H1 (cell line): Measurements from ENCODE around the gene SPTLC3. TPM values are rescaled to one million over a fixed set of nuclear protein-coding genes. Genes with fewer than 3 reads are reported as not detected.

Experiments
- CTCF ChIA-PET: fragments of 300-600 bp; sonication (Branson Sonifier 250); formaldehyde crosslinking; loops from one replicate; lab custom pipeline; 2021; ENCODE audit not compliant: partially characterized antibody; lab: Charles Lee
- POLR2A ChIA-PET: fragments of 300-600 bp; sonication (Branson Sonifier 250); formaldehyde crosslinking; loops from one replicate; lab custom pipeline; 2021; ENCODE audit warnings: inconsistent platforms; ENCODE audit not compliant: partially characterized antibody; lab: Charles Lee
- DNase-seq, 2 experiments: peaks; one replicate each; pipeline versions ENCODE4 v3.0.0 to v3.0.0-alpha.2; 2010 to 2022; ENCODE audit warnings: low spot score in 2 of 2, low read depth in 1 of 2, mixed read lengths in 1 of 2
- FAIRE-seq: peaks from 2 replicates; lab custom pipeline; 2011; peaks lifted over from hg19 to GRCh38; lab: Jason Lieb, UNC
- H2AFZ ChIP-seq: 2 replicates; pipeline ENCODE4 v1.8.1; 2012; ENCODE audit warnings: low read length, inconsistent platforms
- H2AK5ac ChIP-seq: 2 replicates; pipeline ENCODE4 v1.6.1; 2013; ENCODE audit warnings: low read depth, low read length
- H2BK120ac ChIP-seq: replicated peaks from 2 replicates; pipeline ENCODE3; 2013; ENCODE audit warnings: low read depth, low read length, inconsistent platforms
- H2BK12ac ChIP-seq: 2 replicates; pipeline ENCODE4 v1.6.1; 2013; ENCODE audit warnings: low read depth, low read length
- H2BK15ac ChIP-seq: 2 replicates; pipeline ENCODE4 v1.6.1; 2013; ENCODE audit warnings: low read length
- H2BK20ac ChIP-seq: 2 replicates; pipeline ENCODE4 v1.6.1; 2013; ENCODE audit warnings: low read length
- H2BK5ac ChIP-seq: 2 replicates; pipeline ENCODE4 v1.6.1; 2013; ENCODE audit warnings: low read depth, low read length
- H3K14ac ChIP-seq: 2 replicates; pipeline ENCODE4 v1.6.1; 2013; ENCODE audit warnings: inconsistent platforms; ENCODE audit not compliant: insufficient read length
- H3K18ac ChIP-seq: 2 replicates; pipeline ENCODE4 v1.6.1; 2013; ENCODE audit warnings: low read length; ENCODE audit errors: extremely low read depth
- H3K23ac ChIP-seq: 2 replicates; pipeline ENCODE4 v1.6.1; 2013; ENCODE audit warnings: inconsistent platforms; ENCODE audit not compliant: insufficient read length
- H3K23me2 ChIP-seq: 2 replicates; pipeline ENCODE4 v1.6.1; 2013; ENCODE audit warnings: low read depth, low read length
- H3K27ac ChIP-seq: 2 replicates; pipeline ENCODE4 v1.6.1; 2011; ENCODE audit warnings: low read depth, low read length, inconsistent platforms
- H3K27me3 ChIP-seq, 4 experiments: replicated peaks in 1 of 4; 1 replicate in 1 of 4; 2 replicates in 3 of 4; pipeline versions ENCODE4 v1.6.1 to v1.8.1; 2011 to 2013; ENCODE audit warnings: low read length in 3 of 4, mild to moderate bottlenecking in 3 of 4, inconsistent platforms in 2 of 4, mixed read lengths in 2 of 4, moderate library complexity in 1 of 4; ENCODE audit not compliant: control insufficient read depth in 3 of 4, insufficient read depth in 3 of 4; ENCODE audit errors: extremely low read depth in 1 of 4
- H3K36me3 ChIP-seq, 4 experiments: 2 replicates each; pipeline versions ENCODE4 v1.6.1 to v1.8.1; 2011 to 2013; ENCODE audit warnings: mild to moderate bottlenecking in 4 of 4, low read length in 3 of 4, moderate library complexity in 2 of 4, control low read depth in 1 of 4, inconsistent platforms in 1 of 4; ENCODE audit not compliant: insufficient read depth in 4 of 4, control insufficient read depth in 2 of 4
- H3K4ac ChIP-seq: replicated peaks from 2 replicates; pipeline ENCODE3; 2013; ENCODE audit warnings: low read length, low read depth, mixed read lengths, inconsistent platforms; ENCODE audit not compliant: insufficient read length
- H3K4me1 ChIP-seq, 4 experiments: replicated peaks in 1 of 4; 1 replicate in 1 of 4; 2 replicates in 3 of 4; pipeline versions ENCODE4 v1.6.1 to v1.8.1; 2011 to 2013; ENCODE audit warnings: low read length in 3 of 4, inconsistent platforms in 2 of 4, mixed read lengths in 1 of 4; ENCODE audit not compliant: insufficient read depth in 4 of 4, control insufficient read depth in 3 of 4
- H3K4me2 ChIP-seq, 2 experiments: 2 replicates each; pipeline versions ENCODE4 v1.6.1 to v1.8.1; 2011 to 2013; ENCODE audit warnings: low read depth in 2 of 2, low read length in 2 of 2, control low read depth in 1 of 2, inconsistent platforms in 1 of 2, mild to moderate bottlenecking in 1 of 2; ENCODE audit not compliant: insufficient read depth in 1 of 2
- H3K4me3 ChIP-seq, 4 experiments: fragments of 200-600, 300-600 bp in 1 of 4; sonication (generic), shearing (Covaris generic), sonication (Bioruptor Twin) in 1 of 4; 2 replicates each; pipeline versions ENCODE4 v1.5.1 to v1.8.1; 2011 to 2016; ENCODE audit warnings: low read length in 4 of 4, low read depth in 3 of 4, control low read depth in 2 of 4, inconsistent platforms in 2 of 4, mild to moderate bottlenecking in 2 of 4, mixed read lengths in 1 of 4, moderate library complexity in 1 of 4; ENCODE audit not compliant: insufficient read depth in 2 of 4; ENCODE audit errors: extremely low read depth in 1 of 4
- H3K56ac ChIP-seq: replicated peaks from 2 replicates; pipeline ENCODE3; 2013; ENCODE audit warnings: low read depth, mild to moderate bottlenecking, mixed read lengths, low read length, inconsistent platforms; ENCODE audit not compliant: insufficient read length
- H3K79me1 ChIP-seq: 2 replicates; pipeline ENCODE4 v1.6.1; 2013; ENCODE audit warnings: low read depth, low read length, control low read depth
- H3K79me2 ChIP-seq, 2 experiments: 2 replicates each; pipeline versions ENCODE4 v1.6.1 to v1.8.1; 2012 to 2013; ENCODE audit warnings: low read length in 2 of 2, mild to moderate bottlenecking in 2 of 2, inconsistent platforms in 1 of 2; ENCODE audit not compliant: insufficient read depth in 2 of 2, control insufficient read depth in 1 of 2
- H3K9ac ChIP-seq, 4 experiments: replicated peaks in 1 of 4; 1 replicate in 1 of 4; 2 replicates in 3 of 4; pipeline versions ENCODE4 v1.6.1 to v1.8.1; 2011 to 2013; ENCODE audit warnings: low read depth in 3 of 4, low read length in 3 of 4, control low read depth in 2 of 4, mild to moderate bottlenecking in 2 of 4, moderate library complexity in 2 of 4, inconsistent platforms in 1 of 4; ENCODE audit errors: extremely low read depth in 1 of 4
- H3K9me3 ChIP-seq, 2 experiments: 2 replicates each; pipeline versions ENCODE4 v1.6.1 to v1.8.1; 2012 to 2013; ENCODE audit warnings: mild to moderate bottlenecking in 2 of 2, moderate library complexity in 2 of 2, control low read depth in 1 of 2, inconsistent platforms in 1 of 2, low read depth in 1 of 2, low read length in 1 of 2, mixed read lengths in 1 of 2; ENCODE audit not compliant: insufficient read depth in 2 of 2
- H4K20me1 ChIP-seq, 2 experiments: replicated peaks in 1 of 2; 2 replicates each; pipeline versions ENCODE3 to v1.8.1; 2011 to 2013; ENCODE audit warnings: inconsistent platforms in 2 of 2, low read length in 2 of 2, mild to moderate bottlenecking in 1 of 2; ENCODE audit not compliant: insufficient read depth in 2 of 2, control insufficient read depth in 1 of 2
- H4K5ac ChIP-seq: 2 replicates; pipeline ENCODE4 v1.6.1; 2013; ENCODE audit warnings: low read length, low read depth, mixed read lengths, inconsistent platforms; ENCODE audit not compliant: insufficient read length
- H4K8ac ChIP-seq: 2 replicates; pipeline ENCODE4 v1.8.0; 2013; ENCODE audit warnings: mild to moderate bottlenecking, moderate library complexity, low read length, inconsistent platforms; ENCODE audit not compliant: insufficient read depth; ENCODE audit errors: extremely low read depth
- H4K91ac ChIP-seq: replicated peaks from 2 replicates; pipeline ENCODE3; 2013; ENCODE audit warnings: low read length, mixed read lengths, inconsistent platforms; ENCODE audit not compliant: insufficient read length
- KDM4A ChIP-seq: IDR thresholded peaks from one replicate; pipeline ENCODE4 v1.7.1; 2012; ENCODE audit warnings: low read depth, mild to moderate bottlenecking, moderate library complexity, low read length, inconsistent platforms; ENCODE audit not compliant: severe bottlenecking
- SAP30 ChIP-seq: fragments of 300-600 bp; sonication (generic); IDR thresholded peaks from 2 replicates; pipeline ENCODE4 v1.7.1; 2012; ENCODE audit warnings: low read length, moderate library complexity, mild to moderate bottlenecking, inconsistent platforms; ENCODE audit not compliant: insufficient read depth, insufficient replicate concordance
- SIN3A ChIP-seq, 2 experiments: IDR thresholded peaks in 1 of 2; conservative IDR thresholded peaks in 1 of 2; 2 replicates each; pipeline ENCODE4 v1.6.1; 2011 to 2012; ENCODE audit warnings: low read length in 2 of 2, improper control_type of control experiment in 1 of 2, low read depth in 1 of 2, mild to moderate bottlenecking in 1 of 2
- SP2 ChIP-seq: IDR thresholded peaks from 2 replicates; pipeline ENCODE4 v1.6.1; 2012; ENCODE audit warnings: mild to moderate bottlenecking, low read length, inconsistent platforms
- TCF12 ChIP-seq: IDR thresholded peaks from 2 replicates; pipeline ENCODE4 v1.6.1; 2011; ENCODE audit warnings: low read depth, mild to moderate bottlenecking, low read length
- ZNF274 ChIP-seq: IDR thresholded peaks from 2 replicates; pipeline ENCODE4 v1.7.0; 2012; ENCODE audit warnings: low read length, borderline replicate concordance; ENCODE audit errors: extremely low read depth
- WGBS, 2 experiments: shearing (Covaris generic) in 1 of 2; methylation state at CpG; one replicate each; pipeline versions ENCODE4 v1.1.6 to v1.1.7; 2013 to 2015; ENCODE audit warnings: low lambda C conversion rate in 2 of 2, mixed read lengths in 2 of 2, inconsistent platforms in 1 of 2, low coverage in 1 of 2, missing lambda C conversion rate in 1 of 2; ENCODE audit not compliant: insufficient replicate concordance in 2 of 2, insufficient coverage in 1 of 2, insufficient read length in 1 of 2; ENCODE audit errors: extremely low coverage in 1 of 2, missing lambda C conversion rate in 1 of 2; 5-methylcytosine and 5-hydroxymethylcytosine counted together
- polyA plus RNA-seq, 7 experiments: library from polyadenylated mRNA; depleted of rRNA in 3 of 7; stranded (reverse) in 5 of 7; unstranded in 2 of 7; fragments of >200 nt in 5 of 7; fragments of 200-250 nt in 2 of 7; gene quantifications; 1 replicate in 5 of 7; 2 replicates in 1 of 7; 4 replicates in 1 of 7; pipeline versions ENCODE4 v1.2.1 to v1.2.3, GENCODE V29; 2011 to 2013; ENCODE audit warnings: missing spikeins in 2 of 7, mixed read lengths in 2 of 7
- total RNA-seq: library from RNA; stranded (reverse); fragmentation: NEBNext Ultra II Directional; extraction: Animal tissue kit (Norgen Biotek cat#: 25700); gene quantifications from 2 replicates; pipeline ENCODE4 v1.2.1, GENCODE V29; 2021

The SPTLC3 gene
- total and polyA plus RNA-seq, 2 of the 8 experiments (the other 6 are each of a cell fraction or from before 2014, with no cell fraction given), result 0.23 to 0.82 TPM

GRCh38 chr20:13054011-13054410, 45.2 kb downstream of the SPTLC3 start:
- H3K23ac ChIP-seq, result no peak overlapping the region
- H2BK20ac ChIP-seq, result no peak overlapping the region
- H3K27ac ChIP-seq, result no peak overlapping the region
- H3K56ac ChIP-seq, result no peak overlapping the region
- no peak overlapping the region for H3K4me3 ChIP-seq
- no peak overlapping the region for H2BK15ac ChIP-seq
- ChIA-PET CTCF (no interaction called here), POLR2A (no interaction called here)
- no peaks in the 10 kb centered on the region for H3K23me2 ChIP-seq
- H3K4me1 ChIP-seq, result peaks cover 4 to 10% (median 8%) of the 10 kb centered on the region in 4 experiments; a peak in 5 of 7 replicates
- no peak overlapping the region for H3K18ac ChIP-seq
- H2BK120ac ChIP-seq, result no peak overlapping the region
- H3K4ac ChIP-seq, result no peak overlapping the region
- H3K9me3 ChIP-seq, result no peaks in the 10 kb centered on the region
- no peak for FAIRE-seq
- no peak overlapping the region for H4K8ac ChIP-seq
- no peak overlapping the region for H2AK5ac ChIP-seq
- no peak for DNase-seq
- no peaks in the 10 kb centered on the region for H4K20me1 ChIP-seq
- no peak overlapping the region for H2BK5ac ChIP-seq
- no peaks in the 10 kb centered on the region for H3K79me2 ChIP-seq
- H4K5ac ChIP-seq, result no peak overlapping the region
- H3K79me1 ChIP-seq, result no peaks in the 10 kb centered on the region
- 81% methylated on average over 3 of the region's 3 CpGs; no CpG with 5 or more reads in 1 of the 2 experiments for WGBS, 2 experiments
- H3K36me3 ChIP-seq, result no peaks in the 10 kb centered on the region
- H3K27me3 ChIP-seq, result no peaks in the 10 kb centered on the region
- no peak overlapping the region for H4K91ac ChIP-seq
- no peak overlapping the region for H2AFZ ChIP-seq
- no peak overlapping the region for H2BK12ac ChIP-seq
- H3K9ac ChIP-seq, result no peak overlapping the region
- H3K4me2 ChIP-seq, result no peak overlapping the region
- H3K14ac ChIP-seq, result no peak overlapping the region
- TF ChIP-seq KDM4A, result no peak
- TF ChIP-seq TCF12, result no peak
- no peak for TF ChIP-seq SIN3A (conservative IDR thresholded peaks at IDR 0.05 in 1 of 2, IDR thresholded peaks at IDR 0.05 in 1 of 2; ENCODE audit: low read depth in 1 of 2, low read length in 2 of 2)
- TF ChIP-seq ZNF274, result no peak
- TF ChIP-seq SAP30, result no peak
- TF ChIP-seq SP2, result no peak
